BLaER1 treated with 17β-estradiol and CSF1 and Interleukin-3, amounts not matched to agents 10 nM and 100 nM (cell line): ENCODE measurements around the gene GRIN2A.

ENCODE experiments used
- H3K27ac ChIP-seq, 11 experiments: shearing (Covaris generic); formaldehyde crosslinking; 2 replicates each; pipeline ENCODE4 v1.8.1; 2022
- H3K27me3 ChIP-seq, 11 experiments: shearing (Covaris generic); formaldehyde crosslinking; 2 replicates each; pipeline ENCODE4 v1.8.1; 2022
- H3K36me3 ChIP-seq, 11 experiments: shearing (Covaris generic); formaldehyde crosslinking; 2 replicates each; pipeline ENCODE4 v1.8.1; 2022
- H3K4me1 ChIP-seq, 10 experiments: shearing (Covaris generic); formaldehyde crosslinking; 2 replicates each; pipeline ENCODE4 v1.8.1; 2022
- H3K4me2 ChIP-seq, 11 experiments: shearing (Covaris generic); formaldehyde crosslinking; 2 replicates each; pipeline ENCODE4 v1.8.1; 2022
- H3K4me3 ChIP-seq, 10 experiments: shearing (Covaris generic); formaldehyde crosslinking; 2 replicates each; pipeline ENCODE4 v1.8.1; 2022
- H3K9ac ChIP-seq, 11 experiments: shearing (Covaris generic); formaldehyde crosslinking; 2 replicates each; pipeline ENCODE4 v1.8.1; 2022
- H3K9me3 ChIP-seq, 11 experiments: shearing (Covaris generic); formaldehyde crosslinking; replicated peaks in 1 of 11; 2 replicates each; pipeline ENCODE4 v1.8.1; 2022
- H4K20me1 ChIP-seq, 11 experiments: shearing (Covaris generic); formaldehyde crosslinking; 2 replicates each; pipeline ENCODE4 v1.8.1; 2022
- Cebpa-rat ChIP-seq, 11 experiments: shearing (Covaris generic); IDR thresholded peaks; 2 replicates each; pipeline ENCODE4 v1.8.1; 2022

GRIN2A gene

GRCh38 chr16:10111156-10111761, 71.0 kb downstream of the GRIN2A start:
- Histone ChIP-seq H3K36me3 (no peaks in the 10 kb centered on the region), H3K27ac (no peak overlapping the region), H3K27me3 (no peaks in the 10 kb centered on the region), H3K9me3 (peaks cover 0 to 13% (median 6%) of the 10 kb centered on the region in 11 experiments; a peak in 3 of 22 replicates), H3K4me3 (no peak overlapping the region), H4K20me1 (no peaks in the 10 kb centered on the region), H3K9ac (no peak overlapping the region), H3K4me2 (no peak overlapping the region), H3K4me1 (peaks cover 9 to 19% (median 14%) of the 10 kb centered on the region in 10 experiments; a peak in 19 of 20 replicates)
- no peak for TF ChIP-seq Cebpa-rat (IDR thresholded peaks at IDR 0.05)

GRCh38 chr16:10110552-10110951, 71.7 kb downstream of the GRIN2A start:
- Histone ChIP-seq H4K20me1 (no peaks in the 10 kb centered on the region), H3K9me3 (peaks cover 0 to 13% (median 6%) of the 10 kb centered on the region in 11 experiments; a peak in 3 of 22 replicates), H3K4me2 (no peak overlapping the region), H3K27me3 (no peaks in the 10 kb centered on the region), H3K27ac (no peak overlapping the region), H3K4me3 (no peak overlapping the region), H3K9ac (no peak overlapping the region), H3K4me1 (peaks cover 9 to 19% (median 14%) of the 10 kb centered on the region in 10 experiments; a peak in 19 of 20 replicates), H3K36me3 (no peaks in the 10 kb centered on the region)
- TF ChIP-seq Cebpa-rat (IDR thresholded peaks at IDR 0.05) = no peak

GRCh38 chr16:10107081-10107480, 75.1 kb downstream of the GRIN2A start:
- Histone ChIP-seq H3K9ac (peak overlapping the region in 2 of 11 experiments; percentile 5 to 7; a peak in 1 of 22 replicates), H3K4me1 (peaks cover 13 to 19% (median 16%) of the 10 kb centered on the region in 10 experiments; a peak in 19 of 20 replicates), H3K27me3 (no peaks in the 10 kb centered on the region), H3K36me3 (no peaks in the 10 kb centered on the region), H3K9me3 (peaks cover 0 to 19% (median 7%) of the 10 kb centered on the region in 11 experiments; a peak in 6 of 22 replicates), H3K4me2 (peak overlapping the region; percentile 15 to 79 (median 69); a peak in 21 of 22 replicates), H4K20me1 (no peaks in the 10 kb centered on the region), H3K27ac (peak overlapping the region in 6 of 11 experiments; percentile 20 to 64 (median 50); a peak in 9 of 22 replicates), H3K4me3 (no peak overlapping the region)
- TF ChIP-seq Cebpa-rat (IDR thresholded peaks at IDR 0.05) = peak in 1 of 11 experiments; percentile 19; a peak in 1 of 22 replicates

GRCh38 chr16:10103700-10104099, 78.5 kb downstream of the GRIN2A start:
- Histone ChIP-seq H3K4me3 (no peak overlapping the region), H3K9me3 (peaks cover 0 to 25% (median 6%) of the 10 kb centered on the region in 11 experiments; a peak in 8 of 22 replicates), H3K27me3 (no peaks in the 10 kb centered on the region), H3K4me1 (peaks cover 13 to 19% (median 16%) of the 10 kb centered on the region in 10 experiments; a peak in 19 of 20 replicates), H3K4me2 (no peak overlapping the region), H3K9ac (no peak overlapping the region), H3K36me3 (no peaks in the 10 kb centered on the region), H3K27ac (no peak overlapping the region; a peak in 1 of 22 replicates), H4K20me1 (no peaks in the 10 kb centered on the region)
- no peak for TF ChIP-seq Cebpa-rat (IDR thresholded peaks at IDR 0.05)

GRCh38 chr16:10103118-10103517, 79.1 kb downstream of the GRIN2A start:
- H3K36me3 ChIP-seq = no peaks in the 10 kb centered on the region
- no peaks in the 10 kb centered on the region for H3K27me3 ChIP-seq
- peaks cover 0 to 19% (median 2%) of the 10 kb centered on the region in 11 experiments; a peak in 8 of 22 replicates for H3K9me3 ChIP-seq
- H3K4me1 ChIP-seq = peaks cover 13 to 19% (median 16%) of the 10 kb centered on the region in 10 experiments; a peak in 19 of 20 replicates
- no peak overlapping the region for H3K4me2 ChIP-seq
- no peak overlapping the region for H3K9ac ChIP-seq
- TF ChIP-seq Cebpa-rat (IDR thresholded peaks at IDR 0.05) = no peak
- H3K4me3 ChIP-seq = no peak overlapping the region
- no peaks in the 10 kb centered on the region for H4K20me1 ChIP-seq
- no peak overlapping the region for H3K27ac ChIP-seq

- Histone ChIP-seq H3K36me3 (no peaks in the 10 kb centered on the region), H3K27ac (no peak overlapping the region), H3K4me3 (no peak overlapping the region), H3K4me2 (no peak overlapping the region), H4K20me1 (no peaks in the 10 kb centered on the region), H3K9ac (no peak overlapping the region), H3K9me3 (peaks cover 0 to 18% (median 0%) of the 10 kb centered on the region in 11 experiments; a peak in 6 of 22 replicates), H3K4me1 (0 out of 20 replicates have a peak, but pooled peaks cover 0 to 9% (median 0%) of the 10 kb centered on the region in 10 experiments), H3K27me3 (no peaks in the 10 kb centered on the region)
- no peak for TF ChIP-seq Cebpa-rat (IDR thresholded peaks at IDR 0.05)
Observed at GRCh38 chr16:10100829-10101228, 81.4 kb downstream of the GRIN2A start.

- Histone ChIP-seq H3K9me3 (peaks cover 0 to 18% (median 0%) of the 10 kb centered on the region in 11 experiments; a peak in 6 of 22 replicates), H4K20me1 (no peaks in the 10 kb centered on the region), H3K27me3 (no peaks in the 10 kb centered on the region), H3K4me2 (no peak overlapping the region), H3K4me3 (no peak overlapping the region), H3K36me3 (no peaks in the 10 kb centered on the region), H3K27ac (no peak overlapping the region), H3K9ac (no peak overlapping the region), H3K4me1 (0 out of 20 replicates have a peak, but pooled peaks cover 0 to 9% (median 0%) of the 10 kb centered on the region in 10 experiments)
- TF ChIP-seq Cebpa-rat (IDR thresholded peaks at IDR 0.05) = no peak
Observed at GRCh38 chr16:10098991-10099390, 83.2 kb downstream of the GRIN2A start.

GRCh38 chr16:10097271-10097670, 85.0 kb downstream of the GRIN2A start:
- no peak overlapping the region for H3K27ac ChIP-seq
- no peak overlapping the region; a peak in 1 of 22 replicates for H3K4me2 ChIP-seq
- no peak overlapping the region for H3K9ac ChIP-seq
- no peaks in the 10 kb centered on the region for H3K36me3 ChIP-seq
- no peak overlapping the region for H3K4me3 ChIP-seq
- H3K9me3 ChIP-seq = peaks cover 0 to 15% (median 0%) of the 10 kb centered on the region in 11 experiments; a peak in 6 of 22 replicates
- no peaks in the 10 kb centered on the region for H3K27me3 ChIP-seq
- H3K4me1 ChIP-seq = 0 out of 20 replicates have a peak, but pooled peaks cover 0 to 5% (median 0%) of the 10 kb centered on the region in 10 experiments
- H4K20me1 ChIP-seq = no peaks in the 10 kb centered on the region
- TF ChIP-seq Cebpa-rat (IDR thresholded peaks at IDR 0.05) = no peak

GRCh38 chr16:10093576-10093975, 88.7 kb downstream of the GRIN2A start:
- Histone ChIP-seq H3K36me3 (no peaks in the 10 kb centered on the region), H4K20me1 (no peaks in the 10 kb centered on the region), H3K9me3 (peaks cover 0 to 7% (median 0%) of the 10 kb centered on the region in 11 experiments; a peak in 3 of 22 replicates), H3K27ac (no peak overlapping the region), H3K27me3 (no peaks in the 10 kb centered on the region), H3K4me2 (no peak overlapping the region), H3K9ac (no peak overlapping the region), H3K4me3 (no peak overlapping the region), H3K4me1 (peaks cover 0 to 5% (median 0%) of the 10 kb centered on the region in 10 experiments; a peak in 3 of 20 replicates)
- TF ChIP-seq Cebpa-rat (IDR thresholded peaks at IDR 0.05) = no peak
